A673 (cell line): ENCODE results near the gene YPEL3. TPM values are rescaled to one million over a fixed set of nuclear protein-coding genes. Genes with fewer than 3 reads are reported as not detected.

ENCODE experiments used
- BruUV-seq: library from RNA; stranded (reverse); fragments of 400-500 nt; replicated peaks from 2 replicates; lab custom pipeline; 2021; lab: Mats Ljungman, UMichigan
- CTCF ChIA-PET: fragments of 300-600 bp; sonication (Branson Sonifier 250); formaldehyde crosslinking; loops from one replicate; lab custom pipeline; 2022; ENCODE audit warnings: antibody characterized with exemption; lab: Charles Lee
- POLR2A ChIA-PET: fragments of 300-600 bp; sonication (Branson Sonifier 250); formaldehyde crosslinking; loops from one replicate; lab custom pipeline; 2022; ENCODE audit warnings: antibody characterized with exemption; ENCODE audit not compliant: low non-redundant PET; lab: Charles Lee
- DNase-seq: peaks from one replicate; pipeline ENCODE4 v3.0.0-alpha.2; 2015; ENCODE audit warnings: low spot score
- H3K27ac ChIP-seq: fragments of 200-600 bp; sonication (generic); 2 replicates; pipeline ENCODE4 v1.5.1; 2016; ENCODE audit warnings: mixed run types, low read depth, mild to moderate bottlenecking, mixed read lengths, antibody characterized with exemption, low read length; ENCODE audit not compliant: poor library complexity, severe bottlenecking
- H3K27me3 ChIP-seq: fragments of 200-600 bp; sonication (generic); replicated peaks from 2 replicates; pipeline ENCODE4 v1.6.1; 2017; ENCODE audit warnings: mixed run types, low read depth, mild to moderate bottlenecking, mixed read lengths, antibody characterized with exemption, low read length; ENCODE audit not compliant: insufficient read depth, poor library complexity
- H3K36me3 ChIP-seq: fragments of 200-600 bp; sonication (generic); 2 replicates; pipeline ENCODE4 v1.6.1; 2016; ENCODE audit warnings: mixed run types, mild to moderate bottlenecking, mixed read lengths, antibody characterized with exemption, low read length; ENCODE audit not compliant: insufficient read depth, poor library complexity, severe bottlenecking
- H3K4me1 ChIP-seq: fragments of 200-600 bp; sonication (generic); 2 replicates; pipeline ENCODE4 v1.6.1; 2017; ENCODE audit warnings: mixed run types, mild to moderate bottlenecking, mixed read lengths, antibody characterized with exemption, low read length; ENCODE audit not compliant: insufficient read depth, poor library complexity, severe bottlenecking
- H3K4me3 ChIP-seq: fragments of 200-600 bp; sonication (generic); 2 replicates; pipeline ENCODE4 v1.5.1; 2016; ENCODE audit warnings: low read depth, mixed run types, mild to moderate bottlenecking, mixed read lengths, low read length; ENCODE audit not compliant: poor library complexity, severe bottlenecking
- H3K9me3 ChIP-seq: fragments of 200-600 bp; sonication (generic); 2 replicates; pipeline ENCODE4 v1.6.1; 2016; ENCODE audit warnings: mixed run types, low read depth, mild to moderate bottlenecking, mixed read lengths, antibody characterized with exemption, low read length; ENCODE audit not compliant: poor library complexity, severe bottlenecking
- CTCF ChIP-seq: fragments of 300-800, 200-600 bp; sonication (generic); conservative IDR thresholded peaks from 2 replicates; pipeline ENCODE4 v1.5.1; 2017; ENCODE audit warnings: low read depth, mild to moderate bottlenecking, antibody characterized with exemption, low read length, moderate library complexity, mixed read lengths
- EZH2 ChIP-seq: fragments of 200-600 bp; sonication (generic); IDR thresholded peaks from 2 replicates; pipeline ENCODE4 v1.6.1; 2017; ENCODE audit warnings: borderline replicate concordance, low read depth, mild to moderate bottlenecking, mixed read lengths, antibody characterized with exemption, low read length; ENCODE audit not compliant: poor library complexity, severe bottlenecking
- intact Hi-C: fragments of 100-400 bp; cut with micrococcal nuclease; formaldehyde crosslinking; loops from one replicate; pipeline ENCODE4 v1.10.0; 2022; ENCODE audit not compliant: unreplicated experiment
- total RNA-seq: library from RNA; stranded (reverse); gene quantifications from 2 replicates; pipeline ENCODE4 v1.2.3, GENCODE V29; 2021

Gene YPEL3
- total RNA-seq, 1 experiment from 2014 or later, result 4.7 TPM

GRCh38 chr16:30077656-30078055, 18.4 kb downstream of the YPEL3 start:
- intact Hi-C loops, result no loop called here
- CTCF ChIA-PET, result no interaction called here
- no peak for DNase-seq
- Histone ChIP-seq H3K4me1 (peaks cover 13% of the 10 kb centered on the region), H3K36me3 (peaks cover 43% of the 10 kb centered on the region), H3K27me3 (no peaks in the 10 kb centered on the region), H3K27ac (no peak overlapping the region), H3K4me3 (no peak overlapping the region), H3K9me3 (no peaks in the 10 kb centered on the region)
- POLR2A ChIA-PET, result no interaction called here
- TF ChIP-seq EZH2 (no peak), CTCF (no peak)
- no TSS peak for BruUV-seq

DNA sequence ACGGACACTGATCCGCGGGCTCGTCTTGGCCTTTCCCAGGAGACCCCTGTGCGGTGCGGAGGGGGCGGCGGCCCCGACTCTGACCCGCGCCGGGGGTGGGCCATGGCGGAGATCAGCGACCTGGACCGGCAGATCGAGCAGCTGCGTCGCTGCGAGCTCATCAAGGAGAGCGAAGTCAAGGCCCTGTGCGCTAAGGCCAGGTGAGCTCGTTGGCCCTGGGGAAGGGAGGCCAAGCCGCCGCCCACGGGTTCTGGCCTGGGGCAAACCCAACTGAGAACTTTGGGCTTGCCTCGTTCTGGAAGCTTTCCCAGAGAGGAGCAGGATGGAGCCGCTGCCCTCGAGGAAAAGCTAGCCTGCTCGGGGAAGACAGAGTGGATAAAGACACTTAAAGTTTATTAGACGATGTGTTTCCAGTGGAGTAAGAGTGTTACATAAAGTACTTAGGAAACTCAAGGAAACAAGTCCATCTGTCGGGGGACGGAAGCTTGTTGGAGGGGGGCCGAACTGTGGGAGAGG, 19.7 kb downstream of the YPEL3 start:
- no peaks in the 10 kb centered on the region for H3K9me3 ChIP-seq
- peaks cover 50% of the 10 kb centered on the region for H3K36me3 ChIP-seq
- H3K27me3 ChIP-seq, result no peaks in the 10 kb centered on the region
- TF ChIP-seq CTCF (no peak), EZH2 (no peak)
- BruUV-seq, result TSS peak; percentile 35
- DNase-seq, result no peak
- peak overlapping the region; percentile 84 for H3K27ac ChIP-seq
- POLR2A ChIA-PET, result no interaction called here
- H3K4me3 ChIP-seq, result peak overlapping the region; percentile 83
- CTCF ChIA-PET, result interaction anchor here (0.7 kb wide), 1 partner anchor 14 kb away, joined by 3 read pairs; no protein-coding TSS in a partner anchor
- peaks cover 13% of the 10 kb centered on the region for H3K4me1 ChIP-seq
- intact Hi-C loops, result no loop called here

DNA sequence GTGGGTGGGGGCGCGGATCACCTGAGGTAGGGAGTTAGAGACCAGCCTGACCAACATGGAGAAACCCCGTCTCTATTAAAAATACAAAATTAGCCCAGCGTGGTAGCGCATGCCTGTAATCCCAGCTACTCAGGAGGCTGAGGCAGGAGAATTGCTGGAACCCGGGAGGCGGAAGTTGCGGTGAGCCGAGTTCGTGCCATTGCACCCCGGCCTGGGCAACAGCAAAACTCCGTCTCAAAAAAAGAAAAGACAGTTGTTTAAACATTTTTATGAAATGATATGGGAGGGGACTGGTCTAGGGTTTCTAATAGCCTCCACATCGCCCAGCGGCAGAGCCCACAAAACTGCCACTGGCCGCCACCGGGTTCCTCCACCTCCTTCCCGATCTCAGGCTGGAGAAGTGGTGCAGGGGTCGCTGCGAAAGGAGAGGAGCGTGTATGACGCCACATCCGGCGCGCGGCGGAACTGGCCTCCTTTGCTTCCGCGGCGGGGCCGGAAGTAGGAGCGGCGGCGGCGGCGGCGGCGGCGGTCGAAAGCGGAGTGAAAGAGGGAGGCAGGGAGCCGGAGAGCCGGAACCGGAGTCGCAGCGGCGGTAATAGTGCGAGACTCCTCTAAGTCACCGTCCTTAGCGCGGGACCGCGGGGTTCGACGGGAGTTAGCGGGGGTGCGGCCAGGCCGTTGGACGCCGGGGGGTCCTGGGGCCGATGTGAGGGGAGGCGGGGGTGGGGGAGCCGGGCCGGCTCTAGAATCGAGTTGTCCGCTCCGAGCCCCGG, 20.3 kb downstream of the YPEL3 start, which contains the start of gene PPP4C:
TSS of gene PPP4C (plus strand) at position 492 of the 773 bp plus-strand sequence. CDS start 384 bp downstream, outside the sequence.
- peaks cover 51% of the 10 kb centered on the region for H3K36me3 ChIP-seq
- H3K4me3 ChIP-seq, result peak within 1 kb of the TSS; percentile 83
- DNase-seq, result peak; percentile 94
- TSS peak; percentile 98 for BruUV-seq
- TF ChIP-seq CTCF, result no peak
- TF ChIP-seq EZH2, result no peak
- H3K4me1 ChIP-seq, result peaks cover 13% of the 10 kb centered on the region
- H3K27me3 ChIP-seq, result no peaks in the 10 kb centered on the region
- peak within 1 kb of the TSS; percentile 84 for H3K27ac ChIP-seq
- intact Hi-C loops, result no loop called here
- ChIA-PET POLR2A (no interaction called here), CTCF (interaction anchor here (0.7 kb wide), 1 partner anchor 14 kb away, joined by 3 read pairs; no protein-coding TSS in a partner anchor)
- no peaks in the 10 kb centered on the region for H3K9me3 ChIP-seq
